Astrocyte of the cerebellum (primary cell): ENCODE measurements around the gene RPS15.
A peak's percentile ranks its signal among the peaks of the same experiment; 100 is the strongest.

Experiments used
- DNase-seq: peaks from one replicate; pipeline ENCODE4 v3.0.0-alpha.2; 2011; ENCODE audit warnings: low read depth
- H3K4me3 ChIP-seq: 2 replicates; pipeline ENCODE4 v1.5.1; 2011; ENCODE audit warnings: mild to moderate bottlenecking, low read depth, low read length, moderate library complexity
- CTCF ChIP-seq: IDR thresholded peaks from 2 replicates; pipeline ENCODE4 v1.5.1; 2012; ENCODE audit warnings: low read length, low read depth, moderate library complexity, mild to moderate bottlenecking; ENCODE audit errors: missing control alignments
- in situ Hi-C: cut with HindIII; loops from 2 replicates; pipeline ENCODE4 v1.10.0; 2017; ENCODE audit warnings: low sequenced_read_pairs

RPS15 gene

GRCh38 chr19:1471010-1471514 lies 32.9 kb downstream of the RPS15 start:
- no peak for DNase-seq
- in situ Hi-C loops = no loop called here
- no peak for TF ChIP-seq CTCF
- H3K4me3 ChIP-seq = peak overlapping the region; percentile 14

GRCh38 chr19:1471515-1472160 lies 33.4 kb downstream of the RPS15 start:
- no peak for DNase-seq

GRCh38 chr19:1472231-1473084 lies 34.3 kb downstream of the RPS15 start:
- in situ Hi-C loops = no loop called here
- no peak overlapping the region for H3K4me3 ChIP-seq
- no peak for TF ChIP-seq CTCF
- DNase-seq = no peak

More at GRCh38 chr19:1471515-1472160, 33.4 kb downstream of the RPS15 start:
- peak; percentile 3 for TF ChIP-seq CTCF
- in situ Hi-C loops = no loop called here
- no peak overlapping the region for H3K4me3 ChIP-seq

- in situ Hi-C loops = no loop called here
- DNase-seq = no peak
- no peak overlapping the region for H3K4me3 ChIP-seq
- no peak for TF ChIP-seq CTCF
Measured at GRCh38 chr19:1473085-1473851, 35.1 kb downstream of the RPS15 start.

GRCh38 chr19:1474011-1474764 lies 36.0 kb downstream of the RPS15 start:
- no peak for DNase-seq
- in situ Hi-C loops = no loop called here
- H3K4me3 ChIP-seq = no peak overlapping the region
- TF ChIP-seq CTCF = no peak
